CD14-positive monocyte (primary cell): ENCODE measurements around the gene NEK10. TPM values are rescaled to one million over a fixed set of nuclear protein-coding genes. Genes with fewer than 3 reads are reported as not detected.

Experiments
- DNase-seq, 3 donors: peaks; one replicate each; pipeline ENCODE4 v3.0.0-alpha.2; 2011 to 2022
- H2AFZ ChIP-seq: 2 replicates; pipeline ENCODE4 v1.6.0; 2012; ENCODE audit warnings: mild to moderate bottlenecking, low read depth, low read length, inconsistent platforms; ENCODE audit not compliant: insufficient read depth, poor library complexity, severe bottlenecking
- H3K27ac ChIP-seq, 2 donors: 1 replicate in 1 of 2; 2 replicates in 1 of 2; pipeline ENCODE4 v1.5.1; 2012 to 2013; ENCODE audit warnings: low read length in 2 of 2, control low read depth in 1 of 2, inconsistent platforms in 1 of 2, low read depth in 1 of 2, mild to moderate bottlenecking in 1 of 2
- H3K27me3 ChIP-seq, 2 donors: one replicate each; pipeline versions ENCODE4 v1.6.0 to v1.6.1; 2011 to 2013; ENCODE audit warnings: low read length in 2 of 2; ENCODE audit not compliant: control insufficient read depth in 2 of 2, insufficient read depth in 2 of 2
- H3K36me3 ChIP-seq, 2 donors: replicated peaks in 1 of 2; 1 replicate in 1 of 2; 2 replicates in 1 of 2; pipeline versions ENCODE4 v1.5.1 to v1.6.1; 2012 to 2013; ENCODE audit warnings: low read length in 2 of 2, control low read depth in 1 of 2, inconsistent platforms in 1 of 2, mild to moderate bottlenecking in 1 of 2; ENCODE audit not compliant: insufficient read depth in 2 of 2, control insufficient read depth in 1 of 2
- H3K4me1 ChIP-seq, 2 donors: 1 replicate in 1 of 2; 2 replicates in 1 of 2; pipeline versions ENCODE4 v1.5.1 to v1.6.1; 2012 to 2013; ENCODE audit warnings: low read length in 2 of 2, control low read depth in 1 of 2, inconsistent platforms in 1 of 2, mild to moderate bottlenecking in 1 of 2, moderate library complexity in 1 of 2; ENCODE audit not compliant: insufficient read depth in 2 of 2, control insufficient read depth in 1 of 2
- H3K4me2 ChIP-seq: replicated peaks from 2 replicates; pipeline ENCODE3; 2012; ENCODE audit warnings: low read length, moderate library complexity, mild to moderate bottlenecking; ENCODE audit not compliant: poor library complexity, severe bottlenecking; ENCODE audit errors: extremely low read depth
- H3K4me3 ChIP-seq, 3 experiments: fragments of 200-600 bp in 1 of 3; sonication (generic) in 1 of 3; replicated peaks in 1 of 3; 1 replicate in 2 of 3; 2 replicates in 1 of 3; pipeline ENCODE4 v1.5.1; 2011 to 2013; ENCODE audit warnings: low read length in 3 of 3, mild to moderate bottlenecking in 3 of 3, control low read depth in 2 of 3, low read depth in 2 of 3, inconsistent platforms in 1 of 3, moderate library complexity in 1 of 3
- H3K79me2 ChIP-seq: 2 replicates; pipeline ENCODE4 v1.6.0; 2012; ENCODE audit warnings: mild to moderate bottlenecking, control low read depth, inconsistent platforms, low read length, moderate library complexity; ENCODE audit not compliant: insufficient read depth
- H3K9ac ChIP-seq: 2 replicates; pipeline ENCODE4 v1.6.0; 2017; ENCODE audit warnings: low read length, mild to moderate bottlenecking; ENCODE audit not compliant: insufficient read depth, poor library complexity, severe bottlenecking
- H3K9me3 ChIP-seq, 2 donors: replicated peaks in 1 of 2; 1 replicate in 1 of 2; 2 replicates in 1 of 2; pipeline versions ENCODE4 v1.5.1 to v1.6.1; 2012 to 2013; ENCODE audit warnings: low read length in 2 of 2, control low read depth in 1 of 2; ENCODE audit not compliant: control insufficient read depth in 1 of 2, insufficient read depth in 1 of 2
- H4K20me1 ChIP-seq: 2 replicates; pipeline ENCODE4 v1.6.0; 2012; ENCODE audit warnings: mild to moderate bottlenecking, low read length, control low read depth, moderate library complexity; ENCODE audit not compliant: insufficient read depth
- H3K27ac Mint-ChIP-seq, 7 donors: one replicate each; pipeline ENCODE4 v1.8.0; 2020; ENCODE audit warnings: mild to moderate bottlenecking in 7 of 7, mixed read lengths in 7 of 7, moderate library complexity in 6 of 7, inconsistent platforms in 2 of 7
- H3K27me3 Mint-ChIP-seq, 3 donors: one replicate each; pipeline ENCODE4 v1.8.0; 2021 to 2022; ENCODE audit warnings: low read depth in 3 of 3, mild to moderate bottlenecking in 3 of 3, mixed read lengths in 3 of 3, moderate library complexity in 3 of 3, inconsistent platforms in 1 of 3
- H3K36me3 Mint-ChIP-seq, 2 donors: one replicate each; pipeline ENCODE4 v1.8.0; 2020; ENCODE audit warnings: mixed read lengths in 2 of 2, inconsistent platforms in 1 of 2, mild to moderate bottlenecking in 1 of 2
- H3K4me1 Mint-ChIP-seq: one replicate; pipeline ENCODE4 v1.8.0; 2020; ENCODE audit warnings: mild to moderate bottlenecking, mixed read lengths
- H3K4me3 Mint-ChIP-seq, 2 donors: one replicate each; pipeline ENCODE4 v1.8.0; 2020; ENCODE audit warnings: mild to moderate bottlenecking in 2 of 2, mixed read lengths in 2 of 2, moderate library complexity in 1 of 2
- H3K9me3 Mint-ChIP-seq, 7 donors: one replicate each; pipeline ENCODE4 v1.8.0; 2020 to 2022; ENCODE audit warnings: mixed read lengths in 7 of 7, mild to moderate bottlenecking in 6 of 7, moderate library complexity in 6 of 7, inconsistent platforms in 2 of 7
- CTCF ChIP-seq: fragments of 200-600 bp; IDR thresholded peaks from one replicate; pipeline ENCODE4 v1.8.0; 2022; ENCODE audit warnings: antibody characterized with exemption, mild to moderate bottlenecking
- WGBS: methylation state at CpG from one replicate; pipeline ENCODE4 v1.1.5; 2013; ENCODE audit warnings: missing lambda C conversion rate; ENCODE audit not compliant: insufficient coverage; 5-methylcytosine and 5-hydroxymethylcytosine counted together
- intact Hi-C, 2 donors: fragments of 100-400 bp; cut with micrococcal nuclease; formaldehyde crosslinking; loops; one replicate each; pipeline versions ENCODE4 v1.15.0 to v1.15.1; 2023
- polyA plus RNA-seq, 3 donors: library from polyadenylated mRNA; depleted of rRNA in 1 of 3; unstranded in 2 of 3; stranded (reverse) in 1 of 3; fragments of 300-500 nt in 2 of 3; fragments of >200 nt in 1 of 3; fragmentation: Illumina TruSeq in 2 of 3; gene quantifications; 1 replicate in 2 of 3; 2 replicates in 1 of 3; pipeline ENCODE4 v1.2.3, GENCODE V29; 2012 to 2021

Gene NEK10
- polyA plus RNA-seq, 3 donors, result not detected

- H3K27me3 Mint-ChIP-seq, result peaks cover 2 to 12% (median 2%) of the 10 kb centered on the region in 3 donors
- H3K36me3 ChIP-seq, result no peaks in the 10 kb centered on the region
- intact Hi-C loops, result no loop called here
- peaks cover 0 to 2% (median 0%) of the 10 kb centered on the region in 7 donors for H3K9me3 Mint-ChIP-seq
- no peaks in the 10 kb centered on the region for H3K4me1 ChIP-seq
- no peak for TF ChIP-seq CTCF
- H3K27ac Mint-ChIP-seq, result no peak overlapping the region
- peaks cover 3 to 11% of the 10 kb centered on the region in 2 donors for H3K27me3 ChIP-seq
- no peak overlapping the region for H3K4me3 Mint-ChIP-seq
- peaks cover 4% of the 10 kb centered on the region for H3K4me1 Mint-ChIP-seq
- no peaks in the 10 kb centered on the region for H3K79me2 ChIP-seq
- no peaks in the 10 kb centered on the region for H3K9me3 ChIP-seq
- no peaks in the 10 kb centered on the region for H3K36me3 Mint-ChIP-seq
- no peak overlapping the region for H3K27ac ChIP-seq
- no peak overlapping the region for H3K9ac ChIP-seq
- no peak for DNase-seq
- H2AFZ ChIP-seq, result no peak overlapping the region
- H3K4me3 ChIP-seq, result no peak overlapping the region
- H3K4me2 ChIP-seq, result no peak overlapping the region
- WGBS, result 100% methylated on average over 1 of the region's 2 CpGs
- no peaks in the 10 kb centered on the region for H4K20me1 ChIP-seq
These were observed 280.1 kb downstream of the NEK10 start for GRCh38 chr3:27089068-27089467.

DNA sequence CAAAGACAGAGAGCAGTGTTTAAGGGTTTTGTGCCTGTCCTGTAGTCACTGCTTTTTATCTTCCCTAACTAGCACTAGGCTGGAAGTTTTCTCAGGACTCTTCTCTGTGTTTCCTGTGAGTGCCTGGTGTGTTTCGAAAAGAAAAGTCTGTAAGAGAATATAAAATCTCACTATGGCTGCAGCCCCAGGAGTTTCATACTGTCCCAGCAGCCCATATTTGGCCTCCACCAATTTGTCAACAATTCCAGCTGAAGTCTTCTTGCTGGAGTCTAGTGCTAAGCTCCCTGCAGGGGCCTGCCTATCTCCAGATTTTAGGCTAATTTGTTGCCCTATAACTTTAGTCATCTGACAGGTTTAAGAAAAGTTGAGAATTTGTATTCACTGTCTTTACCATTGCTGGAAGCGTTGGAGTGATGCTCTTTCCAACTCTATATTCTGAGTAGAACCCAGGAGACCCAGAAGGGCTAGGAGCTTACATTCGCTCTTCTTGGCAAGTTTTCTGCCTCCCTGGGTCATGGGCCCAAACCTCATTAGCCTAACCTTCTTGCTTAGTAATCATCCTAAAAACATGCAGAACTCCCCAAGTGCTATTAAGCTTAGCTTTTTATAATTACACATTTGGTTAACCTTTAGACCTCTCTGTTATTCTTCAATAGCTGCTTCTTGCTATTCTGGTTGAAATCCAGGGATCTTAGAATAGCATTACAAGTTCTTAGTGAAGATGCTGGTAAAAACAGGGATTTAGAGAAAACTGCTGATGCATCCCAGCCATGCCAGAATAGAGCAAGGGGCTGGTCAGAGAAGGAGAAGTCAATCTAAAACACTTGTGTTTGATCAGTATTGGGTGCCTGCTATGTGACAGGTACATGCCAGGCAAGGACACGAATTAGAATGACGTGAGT, 283.1 kb downstream of the NEK10 start:
- Histone ChIP-seq H3K4me3 (no peak overlapping the region), H3K27ac (no peak overlapping the region), H2AFZ (no peak overlapping the region), H3K4me2 (no peak overlapping the region), H3K36me3 (no peaks in the 10 kb centered on the region), H3K79me2 (no peaks in the 10 kb centered on the region), H3K9me3 (no peaks in the 10 kb centered on the region), H3K27me3 (peaks cover 0 to 11% of the 10 kb centered on the region in 2 donors), H3K4me1 (no peaks in the 10 kb centered on the region), H4K20me1 (no peaks in the 10 kb centered on the region), H3K9ac (no peak overlapping the region)
- Mint-ChIP-seq H3K36me3 (no peaks in the 10 kb centered on the region), H3K4me3 (no peak overlapping the region), H3K9me3 (no peaks in the 10 kb centered on the region), H3K27ac (no peak overlapping the region), H3K4me1 (peaks cover 4% of the 10 kb centered on the region), H3K27me3 (peaks cover 2 to 14% (median 3%) of the 10 kb centered on the region in 3 donors)
- TF ChIP-seq CTCF, result no peak
- intact Hi-C loops, result no loop called here
- no peak for DNase-seq
- 100% methylated on average over 2 of the region's 5 CpGs for WGBS
